Gastroesophageal sphincter (tissue), 3 donors: Measurements from ENCODE around the gene MYO18B.

Source experiments
- POLR2A ChIP-seq, 2 donors: fragments of 450-650 bp; IDR thresholded peaks; one replicate each; pipeline ENCODE4 v1.6.1; 2017; ENCODE audit warnings: antibody characterized with exemption in 2 of 2, mild to moderate bottlenecking in 2 of 2, moderate library complexity in 1 of 2
- TF ChIP-seq, protein P1 (sequence below), 4 experiments: fragments of 200-600 bp in 2 of 4; fragments of 450-650 bp in 2 of 4; sonication (generic) in 1 of 4; IDR thresholded peaks; one replicate each; pipeline ENCODE4 v1.5.1; 2017 to 2019; ENCODE audit warnings: antibody characterized with exemption in 4 of 4, mild to moderate bottlenecking in 2 of 4, moderate library complexity in 2 of 4

DNA sequence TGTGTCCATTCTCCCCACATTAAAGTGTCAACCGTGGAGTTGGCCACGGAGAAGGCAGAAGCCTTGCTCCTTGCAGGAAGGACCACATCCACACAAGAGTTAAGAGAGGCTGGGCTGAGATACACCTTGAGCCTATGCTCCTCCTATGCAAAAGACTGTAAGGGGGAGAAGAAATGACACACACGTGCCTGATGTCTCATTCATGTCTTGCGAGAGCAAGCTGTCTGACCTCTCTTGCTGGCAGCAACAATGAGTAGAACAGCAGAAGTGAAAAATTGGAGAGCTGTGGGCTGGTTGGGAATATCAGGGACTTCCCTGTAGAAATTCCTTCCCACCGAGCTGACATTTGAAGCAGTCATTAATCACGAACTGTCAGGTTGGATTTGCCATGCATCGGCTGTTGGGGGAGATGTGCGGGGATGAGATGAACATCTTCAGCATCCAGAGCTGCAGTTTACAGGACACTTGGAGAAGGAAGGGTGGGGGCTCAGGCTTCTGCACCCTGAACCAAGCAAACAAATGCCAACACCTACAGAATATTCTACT, 139.3 kb downstream of the MYO18B start:
- TF ChIP-seq, protein P1, sequence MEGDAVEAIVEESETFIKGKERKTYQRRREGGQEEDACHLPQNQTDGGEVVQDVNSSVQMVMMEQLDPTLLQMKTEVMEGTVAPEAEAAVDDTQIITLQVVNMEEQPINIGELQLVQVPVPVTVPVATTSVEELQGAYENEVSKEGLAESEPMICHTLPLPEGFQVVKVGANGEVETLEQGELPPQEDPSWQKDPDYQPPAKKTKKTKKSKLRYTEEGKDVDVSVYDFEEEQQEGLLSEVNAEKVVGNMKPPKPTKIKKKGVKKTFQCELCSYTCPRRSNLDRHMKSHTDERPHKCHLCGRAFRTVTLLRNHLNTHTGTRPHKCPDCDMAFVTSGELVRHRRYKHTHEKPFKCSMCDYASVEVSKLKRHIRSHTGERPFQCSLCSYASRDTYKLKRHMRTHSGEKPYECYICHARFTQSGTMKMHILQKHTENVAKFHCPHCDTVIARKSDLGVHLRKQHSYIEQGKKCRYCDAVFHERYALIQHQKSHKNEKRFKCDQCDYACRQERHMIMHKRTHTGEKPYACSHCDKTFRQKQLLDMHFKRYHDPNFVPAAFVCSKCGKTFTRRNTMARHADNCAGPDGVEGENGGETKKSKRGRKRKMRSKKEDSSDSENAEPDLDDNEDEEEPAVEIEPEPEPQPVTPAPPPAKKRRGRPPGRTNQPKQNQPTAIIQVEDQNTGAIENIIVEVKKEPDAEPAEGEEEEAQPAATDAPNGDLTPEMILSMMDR (IDR thresholded peaks at IDR 0.05): no peak
- no peak for TF ChIP-seq POLR2A (IDR thresholded peaks at IDR 0.05)
